Measurements from ENCODE around the gene DENND1B.

Gene DENND1B

GRCh38 chr1:197696372-197696771 lies 78.9 kb downstream of the DENND1B start:
- TF ChIP-seq CTCF (IDR thresholded peaks at IDR 0.05): no peak
- Histone ChIP-seq H3K36me3 (no peaks in the 10 kb centered on the region), H3K9me3 (no peaks in the 10 kb centered on the region), H3K4me3 (no peak overlapping the region), H3K4me1 (peaks cover 0 to 9% (median 0%) of the 10 kb centered on the region in 4 donors), H3K27ac (no peak overlapping the region), H3K27me3 (no peaks in the 10 kb centered on the region)
- intact Hi-C loops (cut with DNase I; ENCODE audit: low total_unique reads): no loop called here
- DNase-seq: no peak

- Histone ChIP-seq H3K27ac (no peak overlapping the region), H3K9me3 (no peaks in the 10 kb centered on the region), H3K36me3 (no peaks in the 10 kb centered on the region), H3K4me1 (peaks cover 0 to 11% (median 0%) of the 10 kb centered on the region in 4 donors), H3K27me3 (no peaks in the 10 kb centered on the region), H3K4me3 (no peak overlapping the region)
- TF ChIP-seq CTCF (IDR thresholded peaks at IDR 0.05): no peak
- DNase-seq: no peak
- intact Hi-C loops (cut with DNase I; ENCODE audit: low total_unique reads): no loop called here
These were observed 79.3 kb downstream of the DENND1B start for GRCh38 chr1:197695961-197696360.

- DNase-seq: no peak
- H3K27ac ChIP-seq: no peak overlapping the region
These were observed 82.3 kb downstream of the DENND1B start for GRCh38 chr1:197692965-197693364.

GRCh38 chr1:197691816-197692215 lies 83.5 kb downstream of the DENND1B start:
- Histone ChIP-seq H3K9me3 (peaks cover 0 to 8% (median 0%) of the 10 kb centered on the region in 3 donors), H3K36me3 (peaks cover 0 to 8% (median 4%) of the 10 kb centered on the region in 3 donors), H3K4me1 (peaks cover 0 to 11% (median 0%) of the 10 kb centered on the region in 4 donors), H3K27me3 (no peaks in the 10 kb centered on the region), H3K27ac (no peak overlapping the region), H3K4me3 (no peak overlapping the region)
- no peak for DNase-seq
- intact Hi-C loops (cut with DNase I; ENCODE audit: low total_unique reads): no loop called here
- no peak for TF ChIP-seq CTCF (IDR thresholded peaks at IDR 0.05)

More at GRCh38 chr1:197692965-197693364, 82.3 kb downstream of the DENND1B start:
- peaks cover 0 to 8% (median 0%) of the 10 kb centered on the region in 3 donors for H3K9me3 ChIP-seq
- peaks cover 0 to 8% (median 4%) of the 10 kb centered on the region in 3 donors for H3K36me3 ChIP-seq
- peaks cover 0 to 11% (median 0%) of the 10 kb centered on the region in 4 donors for H3K4me1 ChIP-seq
- H3K4me3 ChIP-seq: no peak overlapping the region
- no peak for TF ChIP-seq CTCF (IDR thresholded peaks at IDR 0.05)
- H3K27me3 ChIP-seq: no peaks in the 10 kb centered on the region
- intact Hi-C loops (cut with DNase I; ENCODE audit: low total_unique reads): no loop called here

GRCh38 chr1:197690074-197690473 lies 85.2 kb downstream of the DENND1B start:
- no peak for DNase-seq
- Histone ChIP-seq H3K27me3 (no peaks in the 10 kb centered on the region), H3K36me3 (peaks cover 0 to 8% (median 4%) of the 10 kb centered on the region in 3 donors), H3K27ac (no peak overlapping the region), H3K9me3 (peaks cover 0 to 8% (median 0%) of the 10 kb centered on the region in 3 donors), H3K4me3 (no peak overlapping the region), H3K4me1 (peaks cover 0 to 18% (median 4%) of the 10 kb centered on the region in 4 donors)
- no peak for TF ChIP-seq CTCF (IDR thresholded peaks at IDR 0.05)
- intact Hi-C loops (cut with DNase I; ENCODE audit: low total_unique reads): no loop called here

GRCh38 chr1:197688233-197688632 lies 87.0 kb downstream of the DENND1B start:
- Histone ChIP-seq H3K4me1 (peaks cover 0 to 18% (median 5%) of the 10 kb centered on the region in 4 donors), H3K9me3 (peaks cover 0 to 8% (median 0%) of the 10 kb centered on the region in 3 donors), H3K27ac (no peak overlapping the region), H3K27me3 (no peaks in the 10 kb centered on the region), H3K36me3 (peaks cover 0 to 8% (median 4%) of the 10 kb centered on the region in 3 donors), H3K4me3 (no peak overlapping the region)
- DNase-seq: no peak
- intact Hi-C loops (cut with DNase I; ENCODE audit: low total_unique reads): no loop called here
- no peak for TF ChIP-seq CTCF (IDR thresholded peaks at IDR 0.05)

All from tibial artery (tissue), 4 donors.